ENCODE data around the gene SARNP.

- TF ChIP-seq EZH2 (IDR thresholded peaks at IDR 0.05) (no peak), CTCF (IDR thresholded peaks at IDR 0.05) (no peak)
Measured at GRCh38 chr12:55842681-55843429, 25.3 kb upstream of the SARNP start, which contains the start of gene MMP19.
